ENCODE results near the gene NKX6-1. TPM values are rescaled to one million over a fixed set of nuclear protein-coding genes. Genes with fewer than 3 reads are reported as not detected.

Gene NKX6-1
- total and polyA plus RNA-seq, 10 donors: not detected

GRCh38 chr4:84481860-84482245 is 17.2 kb downstream of the NKX6-1 start:
- H3K4me1 ChIP-seq: peaks cover 4 to 31% (median 17%) of the 10 kb centered on the region in 6 donors
- no peak for DNase-seq
- H3K27ac ChIP-seq: no peak overlapping the region
- TF ChIP-seq POLR2A (IDR thresholded peaks at IDR 0.05) (no peak), POLR2AphosphoS5 (IDR thresholded peaks at IDR 0.05) (no peak), CTCF (IDR thresholded peaks at IDR 0.05 in 8 of 11, conservative IDR thresholded peaks at IDR 0.05 in 3 of 11) (no peak)
- 2 to 4% (median 4%) methylated on average over 14 to 20 of the region's 20 CpGs for WGBS, 5 donors
- intact Hi-C loops (cut with DNase I; ENCODE audit: low total_unique reads): no loop called here
- H3K36me3 ChIP-seq: no peaks in the 10 kb centered on the region
- H3K27me3 ChIP-seq (replicated peaks in 1 of 7): peaks cover 7 to 88% (median 70%) of the 10 kb centered on the region in 7 donors
- H3K9me3 ChIP-seq: peaks cover 0 to 6% (median 0%) of the 10 kb centered on the region in 8 donors
- H3K4me3 ChIP-seq: peak overlapping the region in 2 of 8 donors; percentile 19 to 32

- Histone ChIP-seq H3K4me3 (peak overlapping the region in 2 of 8 donors; percentile 19 to 32), H3K36me3 (no peaks in the 10 kb centered on the region), H3K27me3 (replicated peaks in 1 of 7) (peaks cover 7 to 82% (median 66%) of the 10 kb centered on the region in 7 donors), H3K27ac (no peak overlapping the region), H3K9me3 (peaks cover 0 to 6% (median 0%) of the 10 kb centered on the region in 8 donors), H3K4me1 (peaks cover 4 to 31% (median 17%) of the 10 kb centered on the region in 6 donors)
- intact Hi-C loops (cut with DNase I; ENCODE audit: low total_unique reads): no loop called here
- no peak for TF ChIP-seq CTCF (IDR thresholded peaks at IDR 0.05 in 8 of 11, conservative IDR thresholded peaks at IDR 0.05 in 3 of 11)
- no peak for TF ChIP-seq POLR2A (IDR thresholded peaks at IDR 0.05)
- no peak for TF ChIP-seq POLR2AphosphoS5 (IDR thresholded peaks at IDR 0.05)
- 6 to 14% (median 9%) methylated on average over 44 to 45 of the region's 45 CpGs for WGBS, 5 donors
- DNase-seq: no peak
These were observed 17.8 kb downstream of the NKX6-1 start for GRCh38 chr4:84481077-84481859.

DNA sequence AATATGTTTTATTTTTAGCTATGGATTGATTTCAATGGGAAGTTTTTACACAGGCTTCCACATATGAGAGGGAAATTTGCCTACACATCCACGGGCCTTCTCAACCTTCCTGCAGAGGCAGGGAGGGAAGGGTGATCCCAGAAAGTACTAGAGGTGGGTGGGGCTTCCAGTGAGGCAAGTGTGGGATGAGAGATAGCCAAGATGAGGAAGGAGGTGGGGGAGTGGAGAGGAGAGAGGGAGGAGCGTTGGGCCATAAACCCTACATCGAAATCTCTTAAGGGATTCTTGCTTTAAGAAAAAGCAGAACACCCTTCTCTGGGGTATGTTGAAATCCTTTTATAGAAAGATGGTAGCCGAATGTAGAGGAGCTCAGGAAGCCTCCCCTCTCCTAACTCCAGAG is 19.0 kb downstream of the NKX6-1 start:
- TF ChIP-seq CTCF (IDR thresholded peaks at IDR 0.05 in 8 of 11, conservative IDR thresholded peaks at IDR 0.05 in 3 of 11) (no peak), POLR2AphosphoS5 (IDR thresholded peaks at IDR 0.05) (no peak), POLR2A (IDR thresholded peaks at IDR 0.05) (no peak)
- no peak for DNase-seq
- intact Hi-C loops (cut with DNase I; ENCODE audit: low total_unique reads): no loop called here
- 3 to 24% (median 14%) methylated on average over 4 of the region's 4 CpGs for WGBS, 5 donors
- peaks cover 0 to 6% (median 0%) of the 10 kb centered on the region in 8 donors for H3K9me3 ChIP-seq
- peaks cover 4 to 31% (median 17%) of the 10 kb centered on the region in 6 donors for H3K4me1 ChIP-seq
- no peaks in the 10 kb centered on the region for H3K36me3 ChIP-seq
- no peak overlapping the region for H3K4me3 ChIP-seq
- H3K27ac ChIP-seq: no peak overlapping the region
- H3K27me3 ChIP-seq (replicated peaks in 1 of 7): peaks cover 7 to 72% (median 54%) of the 10 kb centered on the region in 7 donors

DNA sequence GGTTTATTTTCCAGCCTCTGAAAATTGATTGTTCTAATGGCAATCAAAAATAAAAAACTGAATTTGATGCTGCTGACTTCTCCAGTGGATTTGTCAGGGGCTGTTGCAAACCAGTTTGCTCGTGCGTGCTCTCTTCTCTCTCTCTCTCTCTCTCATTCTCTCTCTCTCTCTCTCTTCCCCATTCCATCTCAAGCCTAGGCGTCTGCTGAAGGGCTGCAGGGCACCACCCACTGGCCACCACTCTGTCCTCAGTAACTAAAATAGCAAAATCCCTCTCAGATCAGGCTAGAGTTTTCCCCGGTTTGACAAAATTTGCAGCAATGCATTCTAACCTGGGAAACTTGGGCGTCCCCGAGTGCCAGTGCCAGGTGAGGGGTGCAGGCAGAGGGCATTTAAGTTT is 19.4 kb downstream of the NKX6-1 start:
- Histone ChIP-seq H3K4me1 (peaks cover 4 to 31% (median 17%) of the 10 kb centered on the region in 6 donors), H3K4me3 (no peak overlapping the region), H3K9me3 (peaks cover 0 to 6% (median 0%) of the 10 kb centered on the region in 8 donors), H3K27me3 (replicated peaks in 1 of 7) (peaks cover 7 to 70% (median 52%) of the 10 kb centered on the region in 7 donors), H3K27ac (no peak overlapping the region), H3K36me3 (no peaks in the 10 kb centered on the region)
- 13 to 20% (median 16%) methylated on average over 6 of the region's 6 CpGs for WGBS, 5 donors
- intact Hi-C loops (cut with DNase I; ENCODE audit: low total_unique reads): no loop called here
- TF ChIP-seq POLR2A (IDR thresholded peaks at IDR 0.05) (no peak), CTCF (IDR thresholded peaks at IDR 0.05 in 8 of 11, conservative IDR thresholded peaks at IDR 0.05 in 3 of 11) (no peak), POLR2AphosphoS5 (IDR thresholded peaks at IDR 0.05) (no peak)
- DNase-seq: no peak

Data from spleen (tissue), 11 donors.